Ecto neural progenitor cell (in vitro differentiated cells): ENCODE results near the gene PITPNC1.
A peak's percentile ranks its signal among the peaks of the same experiment; 100 is the strongest.

Experiments used
- DNase-seq: peaks from one replicate; pipeline ENCODE4 v3.0.0-alpha.2; 2018; ENCODE audit warnings: low spot score

PITPNC1 gene

GRCh38 chr17:67554634-67555033 is 177.6 kb downstream of the PITPNC1 start:
- no peak for DNase-seq

GRCh38 chr17:67555855-67556254 is 178.8 kb downstream of the PITPNC1 start:
- DNase-seq: no peak

- no peak for DNase-seq
Measured at GRCh38 chr17:67557052-67557845, 180.2 kb downstream of the PITPNC1 start.

GRCh38 chr17:67557921-67558320 is 180.8 kb downstream of the PITPNC1 start:
- DNase-seq: no peak

- no peak for DNase-seq
Measured at GRCh38 chr17:67558740-67559380, 181.8 kb downstream of the PITPNC1 start.

- peak; percentile 44 for DNase-seq
Measured at GRCh38 chr17:67559381-67559966, 182.4 kb downstream of the PITPNC1 start.

- no peak for DNase-seq
Measured at GRCh38 chr17:67562005-67562404, 184.9 kb downstream of the PITPNC1 start.

- DNase-seq: no peak
Measured at GRCh38 chr17:67563692-67564228, 186.7 kb downstream of the PITPNC1 start.

- DNase-seq: no peak
Measured at GRCh38 chr17:67565068-67565467, 188.0 kb downstream of the PITPNC1 start.

GRCh38 chr17:67566656-67567055 is 189.6 kb downstream of the PITPNC1 start:
- DNase-seq: no peak

- no peak for DNase-seq
Measured at GRCh38 chr17:67569015-67569451, 192.0 kb downstream of the PITPNC1 start.

GRCh38 chr17:67569873-67570272 is 192.8 kb downstream of the PITPNC1 start:
- no peak for DNase-seq

GRCh38 chr17:67570797-67571196 is 193.7 kb downstream of the PITPNC1 start:
- peak; percentile 16 for DNase-seq

GRCh38 chr17:67571478-67571877 is 194.4 kb downstream of the PITPNC1 start:
- peak; percentile 21 for DNase-seq

- no peak for DNase-seq
Measured at GRCh38 chr17:67573987-67574657, 197.0 kb downstream of the PITPNC1 start.

GRCh38 chr17:67574658-67575293 is 197.7 kb downstream of the PITPNC1 start:
- no peak for DNase-seq

- DNase-seq: no peak
Measured at GRCh38 chr17:67575325-67575724, 198.2 kb downstream of the PITPNC1 start.

GRCh38 chr17:67576471-67577115 is 199.5 kb downstream of the PITPNC1 start:
- no peak for DNase-seq

- DNase-seq: no peak
Measured at GRCh38 chr17:67577429-67578141, 200.5 kb downstream of the PITPNC1 start.

- DNase-seq: no peak
Measured at GRCh38 chr17:67578142-67578457, 201.0 kb downstream of the PITPNC1 start.
